ENCODE data around the gene WNT11. TPM values are rescaled to one million over a fixed set of nuclear protein-coding genes. Genes with fewer than 3 reads are reported as not detected.

Gene WNT11
- total RNA-seq, 1 experiment from 2014 or later, result 29.0 TPM

DNA sequence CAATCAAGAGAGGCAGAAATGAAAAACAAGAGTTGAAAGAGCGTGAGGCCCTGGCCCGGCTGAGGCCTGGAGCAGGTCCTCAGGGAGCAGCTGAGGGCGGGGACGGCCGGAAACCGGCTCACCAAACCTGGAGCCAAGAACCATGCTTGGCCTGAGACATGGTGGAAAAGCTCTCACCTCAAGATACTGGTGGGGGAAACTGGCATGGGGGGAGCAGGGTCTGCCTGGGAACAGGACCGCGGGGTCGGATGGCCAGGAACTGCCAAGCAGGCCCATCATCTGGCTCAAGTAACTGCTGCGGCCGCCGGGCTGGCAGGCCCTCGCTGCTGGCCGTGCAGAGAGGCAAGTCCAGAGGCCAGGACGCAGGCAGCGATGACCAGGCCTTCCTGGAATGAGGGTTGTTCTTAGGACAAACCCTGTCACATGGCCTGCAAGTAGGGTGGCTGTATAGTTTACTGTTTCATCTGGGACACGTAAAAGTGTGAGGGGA lies 18.9 kb upstream of the WNT11 start:
- CTCF ChIA-PET, result no interaction called here

DNA sequence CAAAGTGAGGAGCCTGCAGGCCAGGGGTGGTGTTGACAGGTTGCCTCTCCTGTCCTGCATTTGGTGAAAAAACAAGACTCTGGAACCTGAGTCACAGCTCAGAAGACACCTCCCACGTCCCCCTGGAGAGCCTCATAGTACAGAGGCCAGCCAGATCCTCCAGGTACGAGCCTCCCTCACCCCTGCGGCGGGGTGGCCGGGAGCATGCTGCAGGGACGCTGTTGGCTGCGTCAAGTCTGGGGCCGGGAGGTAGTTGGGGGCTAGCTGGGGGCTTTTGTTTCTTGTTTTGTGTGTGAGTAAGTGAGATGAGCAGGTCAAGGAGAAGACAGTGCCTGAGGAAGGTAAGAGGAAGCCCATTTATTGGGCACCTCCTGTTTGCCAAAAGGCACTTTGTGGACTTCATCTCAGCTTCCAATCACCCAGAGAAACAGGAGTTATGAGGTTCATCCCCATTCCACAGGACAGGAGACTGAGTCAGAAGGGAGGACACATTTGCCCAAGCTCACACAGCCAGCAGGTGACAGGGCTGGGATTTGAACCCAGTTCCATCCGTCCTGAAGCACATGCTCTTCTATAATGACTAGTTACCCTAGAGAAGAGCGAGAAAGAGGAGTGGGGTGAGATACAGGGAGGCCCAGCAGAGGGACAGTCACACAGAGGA lies 18.3 kb upstream of the WNT11 start:
- intact Hi-C loops (cut with micrococcal nuclease; ENCODE audit: unreplicated experiment), result loop anchor here (1.0 kb wide), 1 partner anchor 8 kb away; no protein-coding TSS in a partner anchor
- H3K27me3 ChIP-seq (replicated peaks; ENCODE audit: control insufficient read depth, insufficient read depth, low read length), result no peaks in the 10 kb centered on the region
- Mint-ChIP-seq H3K36me3 (ENCODE audit: insufficient read depth, unreplicated experiment) (no peaks in the 10 kb centered on the region), H3K4me1 (ENCODE audit: low read depth, unreplicated experiment) (no peaks in the 10 kb centered on the region), H3K4me3 (ENCODE audit: unreplicated experiment) (no peak overlapping the region), H3K27ac (ENCODE audit: unreplicated experiment) (no peak overlapping the region), H3K27me3 (ENCODE audit: insufficient read depth, unreplicated experiment) (no peaks in the 10 kb centered on the region), H3K9me3 (ENCODE audit: unreplicated experiment) (no peaks in the 10 kb centered on the region)
- no peak overlapping the region for H3K4me3 ChIP-seq (ENCODE audit: low read depth, low read length)
- peaks cover 11% of the 10 kb centered on the region; the same call in 1 of the 2 replicates for H3K4me1 ChIP-seq
- BruUV-seq (replicated peaks), result no TSS peak
- ChIA-PET CTCF (no interaction called here), POLR2A (no interaction called here)
- no peaks in the 10 kb centered on the region for H3K9me3 ChIP-seq
- TF ChIP-seq, protein P1, sequence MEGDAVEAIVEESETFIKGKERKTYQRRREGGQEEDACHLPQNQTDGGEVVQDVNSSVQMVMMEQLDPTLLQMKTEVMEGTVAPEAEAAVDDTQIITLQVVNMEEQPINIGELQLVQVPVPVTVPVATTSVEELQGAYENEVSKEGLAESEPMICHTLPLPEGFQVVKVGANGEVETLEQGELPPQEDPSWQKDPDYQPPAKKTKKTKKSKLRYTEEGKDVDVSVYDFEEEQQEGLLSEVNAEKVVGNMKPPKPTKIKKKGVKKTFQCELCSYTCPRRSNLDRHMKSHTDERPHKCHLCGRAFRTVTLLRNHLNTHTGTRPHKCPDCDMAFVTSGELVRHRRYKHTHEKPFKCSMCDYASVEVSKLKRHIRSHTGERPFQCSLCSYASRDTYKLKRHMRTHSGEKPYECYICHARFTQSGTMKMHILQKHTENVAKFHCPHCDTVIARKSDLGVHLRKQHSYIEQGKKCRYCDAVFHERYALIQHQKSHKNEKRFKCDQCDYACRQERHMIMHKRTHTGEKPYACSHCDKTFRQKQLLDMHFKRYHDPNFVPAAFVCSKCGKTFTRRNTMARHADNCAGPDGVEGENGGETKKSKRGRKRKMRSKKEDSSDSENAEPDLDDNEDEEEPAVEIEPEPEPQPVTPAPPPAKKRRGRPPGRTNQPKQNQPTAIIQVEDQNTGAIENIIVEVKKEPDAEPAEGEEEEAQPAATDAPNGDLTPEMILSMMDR (IDR thresholded peaks at IDR 0.05; ENCODE audit: insufficient read depth in 1 of 2, low read depth in 1 of 2, low read length in 1 of 2, severe bottlenecking in 1 of 2, unreplicated experiment in 1 of 2), result no peak
- DNase-seq, result no peak
- no peaks in the 10 kb centered on the region for H3K36me3 ChIP-seq (ENCODE audit: control insufficient read depth, insufficient read depth, low read length)

More for the DNA sequence above, 18.9 kb upstream of the WNT11 start:
- DNase-seq, result no peak
- H3K9me3 Mint-ChIP-seq (ENCODE audit: unreplicated experiment), result no peaks in the 10 kb centered on the region
- H3K4me3 ChIP-seq (ENCODE audit: low read depth, low read length), result no peak overlapping the region
- TF ChIP-seq, protein P1 (IDR thresholded peaks at IDR 0.05; ENCODE audit: insufficient read depth in 1 of 2, low read depth in 1 of 2, low read length in 1 of 2, severe bottlenecking in 1 of 2, unreplicated experiment in 1 of 2), result no peak
- H3K9me3 ChIP-seq, result no peaks in the 10 kb centered on the region
- H3K4me1 Mint-ChIP-seq (ENCODE audit: low read depth, unreplicated experiment), result no peaks in the 10 kb centered on the region
- POLR2A ChIA-PET, result no interaction called here
- H3K36me3 Mint-ChIP-seq (ENCODE audit: insufficient read depth, unreplicated experiment), result no peaks in the 10 kb centered on the region
- no peaks in the 10 kb centered on the region for H3K27me3 ChIP-seq (replicated peaks; ENCODE audit: control insufficient read depth, insufficient read depth, low read length)
- BruUV-seq (replicated peaks), result no TSS peak
- H3K36me3 ChIP-seq (ENCODE audit: control insufficient read depth, insufficient read depth, low read length), result no peaks in the 10 kb centered on the region
- H3K4me1 ChIP-seq, result peaks cover 11% of the 10 kb centered on the region; the same call in 1 of the 2 replicates
- H3K4me3 Mint-ChIP-seq (ENCODE audit: unreplicated experiment), result no peak overlapping the region
- no peak overlapping the region for H3K27ac Mint-ChIP-seq (ENCODE audit: unreplicated experiment)
- H3K27me3 Mint-ChIP-seq (ENCODE audit: insufficient read depth, unreplicated experiment), result no peaks in the 10 kb centered on the region
- intact Hi-C loops (cut with micrococcal nuclease; ENCODE audit: unreplicated experiment), result no loop called here

DNA sequence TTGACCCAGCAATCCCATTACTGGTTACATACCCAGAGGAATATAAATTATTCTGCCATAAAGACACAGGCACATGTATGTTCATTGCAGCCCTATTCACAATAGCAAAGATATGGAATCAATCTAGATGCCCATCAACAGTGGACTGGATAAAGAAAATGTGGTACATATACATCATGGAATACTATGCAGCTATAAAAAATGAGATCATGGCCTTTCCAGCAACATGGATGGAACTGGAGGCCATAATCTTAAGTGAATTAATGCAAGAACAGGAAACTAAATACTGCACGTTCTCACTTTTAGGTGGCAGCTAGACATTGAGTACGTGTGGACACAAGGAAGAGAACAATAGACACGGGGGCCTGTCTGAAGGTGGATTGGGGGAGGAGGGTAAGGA lies 15.1 kb upstream of the WNT11 start:
- no TSS peak for BruUV-seq (replicated peaks)
- Histone ChIP-seq H3K4me1 (peaks cover 6% of the 10 kb centered on the region; the same call in 1 of the 2 replicates), H3K4me3 (ENCODE audit: low read depth, low read length) (no peak overlapping the region), H3K36me3 (ENCODE audit: control insufficient read depth, insufficient read depth, low read length) (no peaks in the 10 kb centered on the region), H3K9me3 (no peaks in the 10 kb centered on the region), H3K27me3 (replicated peaks; ENCODE audit: control insufficient read depth, insufficient read depth, low read length) (no peaks in the 10 kb centered on the region)
- no peaks in the 10 kb centered on the region for H3K4me1 Mint-ChIP-seq (ENCODE audit: low read depth, unreplicated experiment)
- H3K9me3 Mint-ChIP-seq (ENCODE audit: unreplicated experiment), result no peaks in the 10 kb centered on the region
- TF ChIP-seq, protein P1 (IDR thresholded peaks at IDR 0.05; ENCODE audit: insufficient read depth in 1 of 2, low read depth in 1 of 2, low read length in 1 of 2, severe bottlenecking in 1 of 2, unreplicated experiment in 1 of 2), result no peak
- ChIA-PET CTCF (no interaction called here), POLR2A (no interaction called here)
- no peaks in the 10 kb centered on the region for H3K36me3 Mint-ChIP-seq (ENCODE audit: insufficient read depth, unreplicated experiment)
- DNase-seq, result no peak
- H3K4me3 Mint-ChIP-seq (ENCODE audit: unreplicated experiment), result no peak overlapping the region
- intact Hi-C loops (cut with micrococcal nuclease; ENCODE audit: unreplicated experiment), result no loop called here
- H3K27ac Mint-ChIP-seq (ENCODE audit: unreplicated experiment), result no peak overlapping the region
- no peaks in the 10 kb centered on the region for H3K27me3 Mint-ChIP-seq (ENCODE audit: insufficient read depth, unreplicated experiment)

Data from Caco-2 (cell line).